HepG2 (cell line): ENCODE data around the gene MTF2. TPM values are rescaled to one million over a fixed set of nuclear protein-coding genes. Genes with fewer than 3 reads are reported as not detected.

Experiments
- ATAC-seq: fragments of 200-7000 bp; cut with Tn5 transposase; 3 replicates; pipeline ENCODE4 v1.9.1; 2020; ENCODE audit warnings: mild to moderate bottlenecking, moderate library complexity
- BruUV-seq: library from RNA; stranded (reverse); fragments of 400-500 nt; replicated peaks from 2 replicates; lab custom pipeline; 2021; lab: Mats Ljungman, UMichigan
- CTCF ChIA-PET: fragments of 300-600 bp; formaldehyde crosslinking; extraction: SDS; loops from one replicate; lab custom pipeline; 2021; ENCODE audit warnings: low total read pairs, inconsistent platforms, low intra/inter-chr PET ratio; lab: Yijun Ruan, JAX
- POLR2A ChIA-PET: fragments of 350-600 bp; sonication (Branson Sonifier 250); formaldehyde crosslinking; loops from one replicate; lab custom pipeline; 2020; ENCODE audit warnings: antibody characterized with exemption, inconsistent platforms; lab: Yijun Ruan, JAX
- DNase-seq: peaks from one replicate; pipeline ENCODE4 v3.0.0-alpha.2; 2015; ENCODE audit warnings: low spot score
- FAIRE-seq: peaks from 3 replicates; lab custom pipeline; 2011; peaks lifted over from hg19 to GRCh38; lab: Jason Lieb, UNC
- H2AFZ ChIP-seq: one replicate; pipeline ENCODE4 v1.6.1; 2011; ENCODE audit warnings: low read length, inconsistent platforms
- H3K27ac ChIP-seq: fragments of 300-600 bp; 3 replicates; pipeline ENCODE4 v1.8.0; 2011; ENCODE audit warnings: mixed run types, mild to moderate bottlenecking, mixed read lengths, low read length, inconsistent platforms; ENCODE audit not compliant: insufficient read depth; ENCODE audit errors: extremely low read length
- H3K27me3 ChIP-seq, 2 experiments: fragments of 200-600 bp in 1 of 2; 2 replicates in 1 of 2; 3 replicates in 1 of 2; pipeline versions ENCODE4 v1.6.0 to v1.8.0; 2011; ENCODE audit warnings: low read length in 2 of 2, mild to moderate bottlenecking in 2 of 2, moderate library complexity in 2 of 2, inconsistent platforms in 1 of 2; ENCODE audit not compliant: insufficient read depth in 2 of 2, control insufficient read depth in 1 of 2
- H3K36me3 ChIP-seq, 2 experiments: fragments of 200-600 bp in 1 of 2; replicated peaks in 1 of 2; 2 replicates in 1 of 2; 3 replicates in 1 of 2; pipeline versions ENCODE4 v1.5.1 to v1.8.0; 2011; ENCODE audit warnings: low read length in 2 of 2, inconsistent platforms in 1 of 2; ENCODE audit not compliant: insufficient read depth in 2 of 2, control insufficient read depth in 1 of 2
- H3K4me1 ChIP-seq: 2 replicates; pipeline ENCODE4 v1.5.1; 2012; ENCODE audit warnings: low read length, inconsistent platforms; ENCODE audit not compliant: insufficient read depth
- H3K4me2 ChIP-seq: 2 replicates; pipeline ENCODE4 v1.6.0; 2011; ENCODE audit warnings: low read depth, low read length, inconsistent platforms
- H3K4me3 ChIP-seq, 3 experiments: fragments of 200-600 bp in 1 of 3; sonication (generic), shearing (Covaris generic) in 1 of 3; replicated peaks in 1 of 3; 2 replicates each; pipeline ENCODE4 v1.5.1; 2011 to 2016; ENCODE audit warnings: low read length in 3 of 3, inconsistent platforms in 2 of 3, low read depth in 2 of 3, mild to moderate bottlenecking in 2 of 3, control low read depth in 1 of 3, mixed read lengths in 1 of 3; ENCODE audit not compliant: insufficient read depth in 1 of 3
- H3K79me2 ChIP-seq: one replicate; pipeline ENCODE4 v1.6.1; 2011; ENCODE audit warnings: low read length, inconsistent platforms; ENCODE audit not compliant: insufficient read depth
- H3K9ac ChIP-seq: 2 replicates; pipeline ENCODE4 v1.6.0; 2011; ENCODE audit warnings: mild to moderate bottlenecking, low read depth, low read length, inconsistent platforms; ENCODE audit not compliant: insufficient read depth
- H3K9me3 ChIP-seq: 2 replicates; pipeline ENCODE4 v1.5.1; 2012; ENCODE audit warnings: mild to moderate bottlenecking, low read length
- H4K20me1 ChIP-seq: 2 replicates; pipeline ENCODE4 v1.6.0; 2011; ENCODE audit warnings: inconsistent platforms, mild to moderate bottlenecking, low read length, moderate library complexity; ENCODE audit not compliant: insufficient read depth
- ATM ChIP-seq: fragments of 450-650 bp; IDR thresholded peaks from 2 replicates; pipeline ENCODE4 v1.7.1; 2017; ENCODE audit warnings: mild to moderate bottlenecking, borderline replicate concordance
- BATF2 ChIP-seq: sonication (generic); formaldehyde crosslinking; IDR thresholded peaks from 2 replicates; pipeline ENCODE4 v1.8.0; 2022; ENCODE audit warnings: mild to moderate bottlenecking, missing genetic modification reagents, moderate library complexity
- BCL3 ChIP-seq: sonication (generic); formaldehyde crosslinking; IDR thresholded peaks from 2 replicates; pipeline ENCODE4 v1.5.1; 2020; ENCODE audit warnings: mild to moderate bottlenecking, missing genetic modification reagents, moderate library complexity
- CENPX ChIP-seq: sonication (generic); formaldehyde crosslinking; IDR thresholded peaks from 2 replicates; pipeline ENCODE4 v1.9.0; 2021; ENCODE audit warnings: mild to moderate bottlenecking, missing genetic modification reagents, moderate library complexity
- E2F5 ChIP-seq: sonication (generic); formaldehyde crosslinking; conservative IDR thresholded peaks from 2 replicates; pipeline ENCODE4 v1.4.0; 2020; ENCODE audit warnings: missing genetic modification reagents
- FIP1L1 ChIP-seq: fragments of 200-400 bp; formaldehyde crosslinking; IDR thresholded peaks from 2 replicates; pipeline ENCODE4 v1.6.1; 2018; ENCODE audit warnings: low read depth, mild to moderate bottlenecking, low read length, moderate library complexity, borderline replicate concordance; ENCODE audit not compliant: insufficient read depth
- MTF1 ChIP-seq: sonication (generic); formaldehyde crosslinking; IDR thresholded peaks from 2 replicates; pipeline ENCODE4 v1.5.0; 2020; ENCODE audit warnings: missing genetic modification reagents
- PCBP1 ChIP-seq: fragments of 200-400 bp; formaldehyde crosslinking; IDR thresholded peaks from 2 replicates; pipeline ENCODE4 v1.6.1; 2017; ENCODE audit warnings: mild to moderate bottlenecking, low read depth, low read length, borderline replicate concordance
- SMAD3 ChIP-seq: sonication (generic); formaldehyde crosslinking; IDR thresholded peaks from 2 replicates; pipeline ENCODE4 v1.4.0; 2020; ENCODE audit warnings: missing genetic modification reagents
- TRIM22 ChIP-seq: fragments of 450-650 bp; IDR thresholded peaks from 2 replicates; pipeline ENCODE4 v1.6.1; 2017
- ZFP1 ChIP-seq: IDR thresholded peaks from 2 replicates; pipeline ENCODE4 v1.6.1; 2016
- ZFP41 ChIP-seq: sonication (generic); formaldehyde crosslinking; IDR thresholded peaks from 2 replicates; pipeline ENCODE4 v1.4.0; 2020; ENCODE audit warnings: mild to moderate bottlenecking, missing genetic modification reagents, borderline replicate concordance
- ZNF230 ChIP-seq: sonication (generic); formaldehyde crosslinking; IDR thresholded peaks from 2 replicates; pipeline ENCODE4 v1.4.0; 2020; ENCODE audit warnings: mild to moderate bottlenecking, missing genetic modification reagents
- ZNF282 ChIP-seq: fragments of 450-650 bp; IDR thresholded peaks from 2 replicates; pipeline ENCODE4 v1.6.1; 2018; ENCODE audit not compliant: partially characterized antibody
- ZNF382 ChIP-seq: sonication (generic); formaldehyde crosslinking; IDR thresholded peaks from 2 replicates; pipeline ENCODE4 v1.5.0; 2020; ENCODE audit warnings: missing genetic modification reagents, mild to moderate bottlenecking, borderline replicate concordance
- ZNF556 ChIP-seq: sonication (generic); formaldehyde crosslinking; IDR thresholded peaks from 2 replicates; pipeline ENCODE4 v1.4.0; 2020; ENCODE audit warnings: mild to moderate bottlenecking, missing genetic modification reagents, borderline replicate concordance
- ZNF746 ChIP-seq: sonication (generic); formaldehyde crosslinking; IDR thresholded peaks from 2 replicates; pipeline ENCODE4 v1.8.0; 2022; ENCODE audit warnings: mild to moderate bottlenecking, missing genetic modification reagents
- WGBS: methylation state at CpG from one replicate; pipeline ENCODE4 v1.1.6; 2017; ENCODE audit warnings: low lambda C conversion rate; 5-methylcytosine and 5-hydroxymethylcytosine counted together
- in situ Hi-C: cut with HindIII; loops from 2 replicates; pipeline ENCODE4 v1.10.0; 2017; ENCODE audit warnings: low pct_unique_long_range_greater_than_20kb; ENCODE audit not compliant: extremely low pct_ligation_motif_present
- intact Hi-C: fragments of 100-400 bp; cut with micrococcal nuclease; formaldehyde crosslinking; loops from one replicate; pipeline ENCODE4 v1.10.0; 2022; ENCODE audit not compliant: unreplicated experiment
- polyA plus RNA-seq, 8 experiments: library from polyadenylated mRNA; depleted of rRNA in 3 of 8; stranded (reverse) in 7 of 8; unstranded in 1 of 8; fragments of >200 nt; fragmentation: Illumina TruSeq in 4 of 8; extraction: Trizol in 4 of 8; gene quantifications; 2 replicates each; pipeline versions ENCODE4 v1.2.1 to v1.2.3, GENCODE V29; 2011 to 2016; ENCODE audit warnings: low read depth in 4 of 8, missing spikeins in 1 of 8, mixed read lengths in 1 of 8; ENCODE audit not compliant: insufficient read depth in 1 of 8
- total RNA-seq, 5 experiments: library from RNA; depleted of rRNA; stranded (reverse); fragments of >200 nt; fragmentation: Illumina TruSeq; extraction: Trizol; gene quantifications; 2 replicates each; pipeline ENCODE4 v1.2.3, GENCODE V29; 2016; ENCODE audit warnings: low read depth in 1 of 5
- TF ChIP-seq, protein P1 (sequence below): sonication (generic); formaldehyde crosslinking; IDR thresholded peaks from 2 replicates; pipeline ENCODE4 v1.8.0; 2022; ENCODE audit warnings: mild to moderate bottlenecking, missing genetic modification reagents; ENCODE audit not compliant: insufficient replicate concordance

Gene MTF2
- total and polyA plus RNA-seq, 2 of the 13 experiments (the other 11 are each of a cell fraction or from before 2014, with no cell fraction given), result 48.7 to 53.9 TPM

DNA sequence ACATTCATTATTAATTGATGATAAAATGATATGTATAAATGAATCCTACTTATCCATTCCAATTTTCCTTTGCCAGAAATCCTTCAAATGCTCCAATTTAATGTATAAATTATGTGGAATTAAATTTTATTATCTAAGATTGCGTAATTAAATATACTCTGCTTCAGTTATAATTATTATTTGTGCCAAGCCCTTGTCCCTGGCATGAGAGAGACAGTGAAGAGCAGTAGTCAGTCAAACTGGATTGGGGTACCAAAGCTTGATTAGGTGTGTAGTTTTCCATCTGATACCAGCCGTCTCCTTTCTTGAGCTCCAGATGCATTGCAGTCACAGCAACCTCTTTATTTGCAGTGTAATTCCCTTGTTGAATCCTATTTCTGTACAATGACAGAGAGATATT is 22.4 kb upstream of the MTF2 start:
- Histone ChIP-seq H3K27ac (no peak overlapping the region), H3K36me3 (no peaks in the 10 kb centered on the region), H3K79me2 (no peaks in the 10 kb centered on the region), H3K9ac (no peak overlapping the region), H3K4me3 (no peak overlapping the region), H2AFZ (no peak overlapping the region), H3K4me2 (no peak overlapping the region), H3K9me3 (no peaks in the 10 kb centered on the region), H4K20me1 (no peaks in the 10 kb centered on the region), H3K4me1 (no peaks in the 10 kb centered on the region), H3K27me3 (no peaks in the 10 kb centered on the region)
- no peak for ATAC-seq
- intact Hi-C loops (no loop called here), in situ Hi-C loops (no loop called here)
- BruUV-seq, result no TSS peak
- FAIRE-seq, result no peak
- CTCF ChIA-PET, result no interaction called here
- 37% methylated on average over 2 of the region's 2 CpGs for WGBS
- POLR2A ChIA-PET, result interaction anchor here (1.5 kb wide), 1 partner anchor 22 kb away, joined by 5 read pairs; the partner anchor contains the start of gene MTF2
- TF ChIP-seq PCBP1 (no peak), SMAD3 (CRISPR knock-in tag) (no peak), FIP1L1 (no peak), ZNF382 (CRISPR knock-in tag) (no peak), TRIM22 (no peak), ZNF556 (CRISPR knock-in tag) (no peak), E2F5 (CRISPR knock-in tag) (no peak), ATM (no peak), ZNF282 (no peak), ZFP1 (no peak), BATF2 (CRISPR knock-in tag) (no peak), MTF1 (CRISPR knock-in tag) (no peak), ZNF230 (CRISPR knock-in tag) (no peak), ZNF746 (CRISPR knock-in tag) (no peak), ZFP41 (CRISPR knock-in tag) (no peak), CENPX (CRISPR knock-in tag) (no peak), BCL3 (CRISPR knock-in tag) (no peak)
- TF ChIP-seq, protein P1, sequence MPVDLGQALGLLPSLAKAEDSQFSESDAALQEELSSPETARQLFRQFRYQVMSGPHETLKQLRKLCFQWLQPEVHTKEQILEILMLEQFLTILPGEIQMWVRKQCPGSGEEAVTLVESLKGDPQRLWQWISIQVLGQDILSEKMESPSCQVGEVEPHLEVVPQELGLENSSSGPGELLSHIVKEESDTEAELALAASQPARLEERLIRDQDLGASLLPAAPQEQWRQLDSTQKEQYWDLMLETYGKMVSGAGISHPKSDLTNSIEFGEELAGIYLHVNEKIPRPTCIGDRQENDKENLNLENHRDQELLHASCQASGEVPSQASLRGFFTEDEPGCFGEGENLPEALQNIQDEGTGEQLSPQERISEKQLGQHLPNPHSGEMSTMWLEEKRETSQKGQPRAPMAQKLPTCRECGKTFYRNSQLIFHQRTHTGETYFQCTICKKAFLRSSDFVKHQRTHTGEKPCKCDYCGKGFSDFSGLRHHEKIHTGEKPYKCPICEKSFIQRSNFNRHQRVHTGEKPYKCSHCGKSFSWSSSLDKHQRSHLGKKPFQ (CRISPR knock-in tag), result no peak
- DNase-seq, result no peak
